PC-9 (cell line): Measurements from ENCODE around the gene NINL.

Experiments used
- EZH2 ChIP-seq: fragments of 200-600 bp; sonication (generic); IDR thresholded peaks from 2 replicates; pipeline ENCODE4 v1.8.0; 2017; ENCODE audit warnings: antibody characterized with exemption, low read depth
- TF ChIP-seq, protein P1 (sequence below): fragments of 200-600 bp; sonication (generic); conservative IDR thresholded peaks from 2 replicates; pipeline ENCODE4 v1.6.1; 2017; ENCODE audit warnings: mixed run types, antibody characterized with exemption, mild to moderate bottlenecking, moderate library complexity

GRCh38 chr20:25418776-25419175, 166.6 kb downstream of the NINL start:
- TF ChIP-seq EZH2: no peak
- TF ChIP-seq, protein P1, sequence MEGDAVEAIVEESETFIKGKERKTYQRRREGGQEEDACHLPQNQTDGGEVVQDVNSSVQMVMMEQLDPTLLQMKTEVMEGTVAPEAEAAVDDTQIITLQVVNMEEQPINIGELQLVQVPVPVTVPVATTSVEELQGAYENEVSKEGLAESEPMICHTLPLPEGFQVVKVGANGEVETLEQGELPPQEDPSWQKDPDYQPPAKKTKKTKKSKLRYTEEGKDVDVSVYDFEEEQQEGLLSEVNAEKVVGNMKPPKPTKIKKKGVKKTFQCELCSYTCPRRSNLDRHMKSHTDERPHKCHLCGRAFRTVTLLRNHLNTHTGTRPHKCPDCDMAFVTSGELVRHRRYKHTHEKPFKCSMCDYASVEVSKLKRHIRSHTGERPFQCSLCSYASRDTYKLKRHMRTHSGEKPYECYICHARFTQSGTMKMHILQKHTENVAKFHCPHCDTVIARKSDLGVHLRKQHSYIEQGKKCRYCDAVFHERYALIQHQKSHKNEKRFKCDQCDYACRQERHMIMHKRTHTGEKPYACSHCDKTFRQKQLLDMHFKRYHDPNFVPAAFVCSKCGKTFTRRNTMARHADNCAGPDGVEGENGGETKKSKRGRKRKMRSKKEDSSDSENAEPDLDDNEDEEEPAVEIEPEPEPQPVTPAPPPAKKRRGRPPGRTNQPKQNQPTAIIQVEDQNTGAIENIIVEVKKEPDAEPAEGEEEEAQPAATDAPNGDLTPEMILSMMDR: no peak
